C1 segment of cervical spinal cord (tissue), 14 donors: ENCODE data around the gene CCNQ.
A peak's percentile ranks its signal among the peaks of the same experiment; 100 is the strongest.

Experiments
- DNase-seq, 14 donors: peaks; one replicate each; lab custom pipeline; 2025; lab: John Stamatoyannopoulos, UW

Gene CCNQ

GRCh38 chrX:153539171-153539978 is 59.6 kb downstream of the CCNQ start:
- DNase-seq: peak in 13 of 14 donors; percentile 9 to 71 (median 45)

GRCh38 chrX:153538424-153538823 is 60.5 kb downstream of the CCNQ start:
- DNase-seq: peak in 2 of 14 donors; percentile 26 to 39
